Measurements from ENCODE around the gene ITGA3. TPM values are rescaled to one million over a fixed set of nuclear protein-coding genes. Genes with fewer than 3 reads are reported as not detected.

Gene ITGA3
- total RNA-seq, 1 donor from 2014 or later: 9.8 TPM

- intact Hi-C loops (cut with micrococcal nuclease): no loop called here
- H3K4me3 Mint-ChIP-seq: no peak overlapping the region
- ChIA-PET POLR2A (no interaction called here), CTCF (interaction anchor here (1.0 kb wide), 1 partner anchor 32 kb away, joined by 3 read pairs; the partner anchor contains the start of gene PDK2)
- H3K36me3 Mint-ChIP-seq (ENCODE audit: low read depth): peaks cover 3% of the 10 kb centered on the region
- DNase-seq: no peak
- H3K9me3 Mint-ChIP-seq: no peaks in the 10 kb centered on the region
- H3K27ac Mint-ChIP-seq: no peak overlapping the region
- peaks cover 18% of the 10 kb centered on the region for H3K27me3 Mint-ChIP-seq
- TF ChIP-seq CTCF (IDR thresholded peaks at IDR 0.05): no peak
- no peak for ATAC-seq (ENCODE audit: low read depth)
- peaks cover 5% of the 10 kb centered on the region for H3K4me1 Mint-ChIP-seq
Measured at GRCh38 chr17:50062293-50063243, 6.7 kb downstream of the ITGA3 start.

DNA sequence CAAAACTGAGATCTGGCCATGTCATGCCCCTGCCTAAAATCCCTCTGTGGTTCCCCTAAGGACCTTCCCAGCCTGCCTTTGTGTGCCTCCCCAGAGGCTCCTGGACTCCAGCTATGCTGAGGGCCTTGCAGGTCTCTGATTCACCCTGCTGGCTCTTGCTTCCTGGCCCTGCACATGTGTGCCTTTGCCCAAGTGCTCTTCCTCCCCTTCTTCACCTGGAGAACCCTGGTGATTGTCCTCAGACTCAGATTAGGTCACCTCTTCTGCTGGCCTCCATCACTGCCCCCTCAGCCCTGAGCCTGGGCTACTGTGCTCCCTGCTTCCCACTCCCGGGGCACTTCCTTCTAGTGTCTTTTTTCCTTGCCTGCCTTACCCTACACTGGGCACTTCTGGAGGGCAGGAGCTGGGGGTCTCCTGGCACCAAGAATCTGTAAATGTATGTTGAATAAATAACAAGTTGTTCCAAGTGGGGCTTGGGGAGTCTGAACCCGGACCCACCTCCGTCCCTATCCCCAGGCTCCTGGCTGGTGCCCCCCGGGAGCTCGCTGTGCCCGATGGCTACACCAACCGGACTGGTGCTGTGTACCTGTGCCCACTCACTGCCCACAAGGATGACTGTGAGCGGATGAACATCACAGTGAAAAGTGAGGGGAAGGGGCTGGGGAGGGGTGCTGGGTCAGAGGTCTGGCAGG, 7.8 kb downstream of the ITGA3 start:
- Mint-ChIP-seq H3K4me1 (no peaks in the 10 kb centered on the region), H3K36me3 (ENCODE audit: low read depth) (peaks cover 3% of the 10 kb centered on the region), H3K27ac (no peak overlapping the region), H3K4me3 (no peak overlapping the region), H3K9me3 (no peaks in the 10 kb centered on the region), H3K27me3 (peaks cover 8% of the 10 kb centered on the region)
- ChIA-PET CTCF (no interaction called here), POLR2A (no interaction called here)
- intact Hi-C loops (cut with micrococcal nuclease): no loop called here
- ATAC-seq (ENCODE audit: low read depth) (no peak), DNase-seq (no peak)
- TF ChIP-seq CTCF (IDR thresholded peaks at IDR 0.05): no peak

GRCh38 chr17:50064253-50065001, 8.5 kb downstream of the ITGA3 start:
- CTCF ChIA-PET: no interaction called here
- peaks cover 5% of the 10 kb centered on the region for H3K27me3 Mint-ChIP-seq

DNA sequence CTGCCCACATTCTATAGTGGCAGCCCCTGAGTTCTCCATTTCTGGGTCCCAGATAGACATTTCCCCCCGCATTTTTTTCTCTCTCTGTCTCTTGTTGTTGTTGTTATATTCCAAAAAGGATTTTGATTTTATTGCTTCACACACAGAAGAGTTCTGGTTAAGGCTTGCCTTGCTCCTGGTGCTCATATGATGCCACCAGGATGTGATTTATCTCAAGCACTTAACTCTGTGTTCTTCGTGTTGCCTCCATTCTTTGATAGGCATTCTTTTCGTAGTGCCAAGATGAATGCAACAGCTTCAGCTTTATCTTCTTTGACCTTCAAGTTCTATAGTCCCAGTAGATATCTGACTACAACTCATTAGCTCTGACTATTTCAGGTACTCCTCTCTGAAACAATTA, 9.1 kb downstream of the ITGA3 start:
- Mint-ChIP-seq H3K27me3 (peaks cover 3% of the 10 kb centered on the region), H3K4me1 (no peaks in the 10 kb centered on the region)
- CTCF ChIA-PET: no interaction called here

More at GRCh38 chr17:50064253-50065001, 8.5 kb downstream of the ITGA3 start:
- Mint-ChIP-seq H3K4me3 (no peak overlapping the region), H3K4me1 (no peaks in the 10 kb centered on the region), H3K27ac (no peak overlapping the region), H3K36me3 (ENCODE audit: low read depth) (peaks cover 3% of the 10 kb centered on the region), H3K9me3 (no peaks in the 10 kb centered on the region)
- DNase-seq (no peak), ATAC-seq (ENCODE audit: low read depth) (no peak)
- intact Hi-C loops (cut with micrococcal nuclease): no loop called here
- POLR2A ChIA-PET: no interaction called here
- no peak for TF ChIP-seq CTCF (IDR thresholded peaks at IDR 0.05)

More for the DNA sequence above, 9.1 kb downstream of the ITGA3 start:
- Mint-ChIP-seq H3K36me3 (ENCODE audit: low read depth) (peaks cover 3% of the 10 kb centered on the region), H3K27ac (no peak overlapping the region), H3K9me3 (no peaks in the 10 kb centered on the region), H3K4me3 (no peak overlapping the region)
- ATAC-seq (ENCODE audit: low read depth) (no peak), DNase-seq (no peak)
- no peak for TF ChIP-seq CTCF (IDR thresholded peaks at IDR 0.05)
- POLR2A ChIA-PET: no interaction called here
- intact Hi-C loops (cut with micrococcal nuclease): no loop called here

Measured in activated B cell treated with CpG ODN at 0.5 μM for 24 hours (primary cell).